Inflammatory macrophage treated with lipopolysaccharide for 4 hours (primary cell): ENCODE measurements around the gene IRF9.
A peak's percentile ranks its signal among the peaks of the same experiment; 100 is the strongest.
"Not testable (repeated sequence)": the region's sequence is repeated elsewhere in the genome, so short reads cannot be mapped to it uniquely, and the experiment has no call there.

Source experiments
- DNase-seq: peaks from one replicate; pipeline ENCODE4 v3.0.0-alpha.2; 2020

The IRF9 gene

DNA sequence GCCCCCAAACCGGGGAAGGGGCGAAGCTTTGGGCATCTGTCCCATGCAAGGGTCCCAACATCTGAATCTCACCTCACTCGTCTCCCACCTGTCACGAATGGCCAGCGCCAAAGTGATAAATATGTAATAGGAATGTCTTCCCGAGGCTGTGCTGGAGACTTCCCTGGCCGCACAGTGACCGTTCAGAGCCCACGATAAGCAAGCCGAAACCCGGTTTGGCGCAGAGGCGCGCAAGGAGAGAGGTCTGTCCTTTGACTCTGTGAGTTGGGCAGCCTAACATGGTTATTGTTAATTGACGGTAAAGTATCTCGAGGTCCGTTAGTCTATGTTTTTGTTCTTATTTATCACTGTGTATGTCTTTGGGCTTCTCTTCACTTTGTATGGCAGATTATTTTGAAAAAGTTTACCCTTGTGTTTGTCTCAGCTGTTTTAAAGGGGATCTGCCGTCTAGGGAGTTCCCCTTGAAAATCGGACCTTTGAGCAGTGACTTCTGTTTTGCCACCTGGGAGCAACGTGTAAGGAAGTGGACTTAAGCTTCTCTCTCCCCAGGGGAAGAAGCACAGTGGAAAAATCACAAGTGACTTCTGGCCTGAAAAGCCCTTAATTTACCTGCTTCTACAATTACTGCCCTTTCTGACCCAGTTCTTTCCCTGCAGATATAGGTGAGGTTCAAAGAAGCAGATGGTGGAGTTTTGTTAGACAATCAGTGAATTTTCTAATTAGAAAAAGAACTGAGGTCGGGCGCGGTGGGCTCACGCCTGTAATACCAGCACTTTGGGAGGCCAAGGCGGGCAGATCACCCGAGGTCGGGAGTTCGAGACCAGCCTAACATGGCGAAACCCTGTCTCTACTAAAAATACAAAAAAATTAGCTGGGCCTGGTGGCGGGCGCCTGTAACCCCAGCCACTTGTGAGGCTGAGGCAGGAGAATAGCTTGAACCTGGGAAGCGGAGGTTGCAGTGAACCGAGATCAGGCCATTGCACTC, 35.3 kb downstream of the IRF9 start:
- DNase-seq = peak; percentile 50

DNA sequence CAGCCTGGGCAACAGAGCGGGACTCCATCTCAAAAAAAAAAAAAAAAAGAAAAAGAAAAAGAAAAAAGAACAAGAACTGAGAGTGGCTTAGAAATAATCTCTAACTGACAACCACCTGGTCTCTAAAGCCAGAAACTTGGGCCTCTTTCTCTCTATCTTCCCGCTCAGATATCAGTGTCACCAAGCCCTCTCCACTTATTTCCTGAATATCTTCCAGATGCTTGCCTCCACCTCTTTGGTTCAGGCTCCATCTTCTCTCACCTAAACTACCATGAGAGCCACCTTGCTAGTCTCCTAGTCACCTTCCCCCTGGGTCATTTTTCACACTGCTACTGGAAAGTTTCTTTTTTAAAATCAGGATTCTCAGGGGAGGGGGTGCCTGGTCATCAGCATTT, 36.0 kb downstream of the IRF9 start:
- no peak for DNase-seq

DNA sequence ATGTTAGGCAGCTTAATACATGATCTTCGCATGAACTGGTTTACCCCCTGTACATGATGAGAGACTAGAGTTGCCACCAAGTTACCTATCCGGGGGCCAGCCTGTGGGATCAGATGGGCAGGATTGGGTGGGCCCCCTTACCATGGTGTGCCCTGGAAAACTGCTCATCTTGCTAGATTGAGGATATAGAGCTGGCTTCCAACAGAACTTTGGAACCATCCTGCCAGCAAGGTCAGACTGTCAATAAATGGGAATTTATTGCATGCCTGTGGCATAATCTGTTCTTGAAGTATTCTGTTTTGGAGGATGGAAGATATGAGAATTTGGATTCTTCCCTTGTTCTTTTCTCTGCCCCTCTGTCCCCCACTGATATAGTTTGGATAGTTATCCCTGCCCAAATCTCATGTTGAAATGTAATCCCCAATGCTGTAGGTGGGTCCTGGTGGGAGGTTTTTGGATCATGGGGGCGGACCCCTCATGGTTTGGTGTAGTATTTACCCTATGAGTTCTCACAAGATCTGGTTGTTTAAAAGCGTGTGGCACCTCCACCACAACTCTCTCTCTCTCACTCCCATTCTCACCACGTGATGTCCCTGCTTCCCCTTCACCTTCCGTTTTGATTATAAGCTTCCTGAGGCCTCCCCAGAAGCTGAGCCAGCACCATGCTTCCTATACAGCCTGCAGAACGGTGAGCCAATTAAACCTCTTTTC, 37.9 kb downstream of the IRF9 start:
- DNase-seq = no peak

DNA sequence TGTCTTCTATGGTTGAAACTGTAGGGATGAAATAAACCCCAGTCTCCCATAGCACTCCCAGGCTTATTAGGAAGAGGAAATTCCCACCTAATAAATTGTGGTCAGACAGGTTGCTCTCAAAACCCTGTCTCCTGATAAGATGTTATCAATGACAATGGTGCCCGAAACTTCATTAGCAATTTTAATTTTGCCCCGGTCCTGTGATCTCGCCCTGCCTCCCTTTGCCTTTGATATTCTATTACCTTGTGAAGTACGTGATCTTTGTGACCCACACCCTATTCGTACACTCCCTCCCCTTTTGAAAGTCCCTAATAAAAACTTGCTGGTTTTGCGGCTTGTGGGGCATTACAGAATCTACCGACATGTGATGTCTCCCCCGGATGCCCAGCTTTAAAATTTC, 41.5 kb downstream of the IRF9 start:
- DNase-seq = not testable (repeated sequence)

DNA sequence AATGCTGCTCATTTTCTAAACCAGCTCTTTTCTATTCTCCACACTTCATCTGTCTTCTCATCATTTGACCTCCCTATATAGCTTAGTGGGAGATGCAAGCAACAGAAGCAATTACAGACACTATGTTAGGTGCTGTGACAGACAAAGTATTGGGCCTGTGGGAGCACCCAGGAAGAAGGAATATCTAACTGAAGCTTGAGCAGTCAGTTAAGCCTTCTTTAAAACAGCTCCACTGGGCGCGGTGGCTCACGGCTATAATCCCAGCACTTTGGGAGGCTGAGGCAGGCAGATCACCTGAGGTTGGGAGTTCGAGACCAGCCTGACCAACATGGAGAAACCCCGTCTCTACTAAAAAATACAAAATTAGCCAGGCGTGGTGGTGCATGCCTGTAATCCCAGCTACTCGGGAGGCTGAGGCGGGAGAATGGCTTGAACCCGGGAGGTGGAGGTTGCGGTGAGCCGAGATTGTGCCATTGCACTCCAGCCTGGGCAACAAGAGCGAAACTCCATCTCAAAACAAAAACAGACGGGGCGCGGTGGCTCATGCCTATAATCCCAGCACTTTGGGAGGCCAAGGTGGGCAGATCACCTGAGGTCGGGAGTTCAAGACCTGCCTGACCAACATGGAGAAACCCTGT, 42.3 kb downstream of the IRF9 start:
- DNase-seq = not testable (repeated sequence)

DNA sequence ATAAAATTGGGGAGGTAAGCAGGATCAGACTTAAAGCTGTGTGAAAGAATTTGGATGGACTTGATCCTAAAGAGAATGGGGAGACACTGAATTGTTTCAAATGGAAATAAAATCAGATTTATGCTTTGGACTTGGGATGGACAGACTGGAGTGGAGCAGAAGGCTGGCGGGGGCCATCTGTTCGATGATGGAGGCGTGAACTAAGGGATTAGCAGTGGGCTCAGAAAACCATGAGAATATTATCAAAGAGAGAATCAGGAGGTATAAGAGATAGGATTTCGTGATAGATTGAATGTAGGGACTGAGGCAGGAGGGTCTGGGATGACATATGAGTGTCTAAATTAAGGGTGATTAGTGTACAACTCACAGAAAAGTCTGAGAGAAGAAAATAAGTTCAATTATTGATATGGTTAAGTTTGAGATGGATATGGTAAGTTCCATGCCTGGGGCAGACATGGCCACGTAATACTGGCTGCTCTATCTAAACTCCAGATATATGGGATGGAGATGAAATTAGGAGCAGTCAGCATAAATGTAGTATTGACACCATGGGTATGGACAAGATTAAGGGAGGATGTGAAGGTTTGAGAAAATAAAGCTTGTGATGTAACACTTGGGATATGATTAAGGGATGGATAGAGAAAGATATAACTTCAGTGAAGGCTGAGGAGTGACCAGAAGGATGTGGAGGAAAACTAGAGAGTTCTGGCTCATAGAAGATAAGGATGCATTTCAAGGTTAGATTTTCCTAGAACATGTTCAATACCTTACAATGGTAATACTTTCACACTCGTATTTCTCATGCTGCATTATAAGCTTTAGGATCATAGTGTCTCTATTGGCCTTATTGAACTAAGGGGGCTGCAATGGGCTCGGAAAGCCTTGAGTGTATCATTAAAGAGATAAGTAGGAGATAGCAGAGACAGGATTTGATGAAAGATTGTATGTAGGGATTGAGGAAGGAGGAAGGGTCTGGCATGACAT, 43.4 kb downstream of the IRF9 start:
- DNase-seq = no peak

DNA sequence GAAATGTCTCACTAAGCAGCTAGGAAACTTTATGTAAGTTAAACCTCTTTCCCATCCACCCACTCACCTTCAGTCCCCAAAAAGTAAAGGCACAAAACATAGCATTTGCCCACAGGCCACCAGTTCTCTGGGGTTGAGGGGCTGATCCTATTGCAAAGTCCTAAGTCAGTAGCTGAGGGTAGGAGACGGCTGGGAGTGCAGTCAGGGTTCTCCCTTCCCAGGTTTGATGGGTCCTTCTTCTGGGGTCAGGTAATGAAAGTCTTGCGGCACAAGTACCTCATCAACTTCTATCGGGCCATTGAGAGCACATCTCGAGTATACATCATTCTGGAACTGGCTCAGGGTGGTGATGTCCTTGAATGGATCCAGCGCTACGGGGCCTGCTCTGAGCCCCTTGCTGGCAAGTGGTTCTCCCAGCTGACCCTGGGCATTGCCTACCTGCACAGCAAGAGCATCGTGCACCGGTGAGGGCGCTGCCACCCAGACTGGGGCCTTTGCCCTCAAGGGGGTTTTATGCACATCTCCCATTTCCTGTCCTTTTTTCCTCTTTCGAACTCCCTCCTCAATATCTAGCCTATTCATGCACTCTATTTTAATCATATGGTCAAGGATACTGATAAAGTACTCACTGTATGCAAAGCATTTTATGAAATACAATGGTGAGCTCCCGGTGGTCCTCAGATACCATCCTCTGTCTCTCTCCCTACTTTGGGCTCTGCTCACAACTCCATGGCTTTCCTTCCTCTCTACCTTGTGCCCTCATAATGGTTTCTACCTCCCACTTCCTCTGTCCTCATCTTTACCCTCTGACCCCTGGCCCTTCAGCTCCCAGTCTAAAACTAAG, 45.4 kb downstream of the IRF9 start:
- no peak for DNase-seq

DNA sequence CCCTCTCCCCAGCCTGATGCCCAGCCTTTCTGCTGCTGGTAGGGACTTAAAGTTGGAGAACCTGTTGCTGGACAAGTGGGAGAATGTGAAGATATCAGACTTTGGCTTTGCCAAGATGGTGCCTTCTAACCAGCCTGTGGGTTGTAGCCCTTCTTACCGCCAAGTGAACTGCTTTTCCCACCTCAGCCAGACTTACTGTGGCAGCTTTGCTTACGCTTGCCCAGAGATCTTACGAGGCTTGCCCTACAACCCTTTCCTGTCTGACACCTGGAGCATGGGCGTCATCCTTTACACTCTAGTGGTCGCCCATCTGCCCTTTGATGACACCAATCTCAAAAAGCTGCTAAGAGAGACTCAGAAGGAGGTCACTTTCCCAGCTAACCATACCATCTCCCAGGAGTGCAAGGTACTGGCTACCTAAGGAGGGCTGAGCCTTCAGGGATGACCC, 46.1 kb downstream of the IRF9 start:
- DNase-seq = no peak

DNA sequence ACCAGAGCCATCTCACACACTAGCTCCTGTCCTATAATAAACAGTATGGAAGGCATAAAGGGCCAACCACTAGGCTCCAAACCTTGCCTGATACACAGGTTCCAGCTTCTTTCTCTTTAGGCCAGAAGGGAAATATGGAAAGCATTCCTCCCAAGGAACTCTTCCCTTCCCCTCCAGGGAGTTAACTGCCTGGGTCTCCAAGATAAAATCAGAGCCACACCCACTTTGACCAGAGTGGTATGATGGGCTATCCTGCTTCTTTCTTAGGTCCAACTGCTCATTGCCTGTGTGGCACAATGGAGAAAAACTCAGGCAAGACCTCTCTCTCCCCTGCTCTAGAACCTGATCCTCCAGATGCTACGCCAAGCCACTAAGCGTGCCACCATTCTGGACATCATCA, 46.6 kb downstream of the IRF9 start:
- DNase-seq = no peak

DNA sequence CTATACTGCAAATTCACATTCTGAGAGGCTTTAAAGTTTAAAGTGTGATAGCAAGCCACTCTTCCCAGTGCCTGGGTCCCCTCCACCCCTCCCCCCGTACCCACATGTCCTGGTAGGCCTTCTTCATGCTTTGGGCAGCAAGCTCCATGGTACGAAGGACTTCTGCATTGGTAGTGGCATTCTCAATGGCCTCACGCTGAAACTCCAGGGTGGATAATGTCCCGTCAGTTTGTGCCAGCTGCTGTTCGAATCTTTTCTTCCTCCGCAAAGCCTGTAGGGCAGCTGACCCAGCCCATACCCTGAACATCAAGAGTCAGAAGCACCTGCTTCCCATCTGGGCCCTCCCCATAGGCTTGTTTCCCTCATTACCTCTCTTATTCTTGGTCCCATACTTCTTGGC, 50.2 kb downstream of the IRF9 start:
- no peak for DNase-seq

DNA sequence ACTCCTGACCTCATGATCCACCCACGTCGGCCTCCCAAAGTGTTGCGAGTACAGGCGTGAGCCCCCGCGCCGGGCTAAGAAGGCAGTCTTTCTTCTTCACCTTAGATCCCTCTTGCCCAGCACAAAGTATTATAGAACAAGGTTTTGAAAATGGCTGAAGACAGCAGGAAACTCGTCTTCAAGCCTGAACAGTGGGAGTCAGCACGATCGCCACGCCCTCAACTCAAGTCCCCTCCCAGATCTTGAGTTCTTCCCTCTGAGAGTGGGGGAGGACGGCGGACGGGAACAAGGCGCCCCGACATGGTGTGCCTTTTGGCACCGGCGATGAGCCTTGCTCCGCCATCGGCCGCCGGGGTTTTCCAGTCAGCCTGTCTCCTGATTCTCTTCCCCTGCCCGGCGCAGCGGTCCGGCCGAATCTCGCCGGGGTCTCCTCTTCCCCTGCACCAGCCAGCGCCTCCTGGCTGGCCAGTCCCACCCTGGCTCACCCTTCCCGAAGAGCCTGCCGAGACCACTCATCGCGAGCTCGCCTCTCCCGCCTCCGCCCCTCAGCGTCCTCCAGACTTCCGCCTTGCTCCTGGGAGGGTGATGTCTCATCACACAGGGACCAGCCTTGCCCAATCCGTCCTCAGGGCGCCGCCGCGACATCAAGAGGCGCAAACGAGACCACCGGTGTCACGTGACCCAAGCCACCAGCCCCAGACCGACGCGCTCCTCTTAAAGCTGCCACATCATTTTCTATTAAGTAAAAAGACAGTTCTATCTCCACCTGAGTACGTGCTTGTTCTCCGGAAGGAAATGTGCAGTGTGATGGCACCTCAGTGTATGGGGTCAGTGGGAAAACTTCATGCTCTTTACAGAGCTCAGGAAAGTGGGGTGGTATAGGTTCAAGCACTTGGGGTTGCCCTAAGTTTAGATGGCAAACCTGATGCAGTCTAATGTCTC, 52.1 kb downstream of the IRF9 start, which contains the start of gene CHMP4A:
Gene CHMP4A (minus strand): TSS at position 565 of the 942 bp plus-strand sequence. CDS start 49 bp downstream, at position 516.
- DNase-seq = peak; percentile 99

DNA sequence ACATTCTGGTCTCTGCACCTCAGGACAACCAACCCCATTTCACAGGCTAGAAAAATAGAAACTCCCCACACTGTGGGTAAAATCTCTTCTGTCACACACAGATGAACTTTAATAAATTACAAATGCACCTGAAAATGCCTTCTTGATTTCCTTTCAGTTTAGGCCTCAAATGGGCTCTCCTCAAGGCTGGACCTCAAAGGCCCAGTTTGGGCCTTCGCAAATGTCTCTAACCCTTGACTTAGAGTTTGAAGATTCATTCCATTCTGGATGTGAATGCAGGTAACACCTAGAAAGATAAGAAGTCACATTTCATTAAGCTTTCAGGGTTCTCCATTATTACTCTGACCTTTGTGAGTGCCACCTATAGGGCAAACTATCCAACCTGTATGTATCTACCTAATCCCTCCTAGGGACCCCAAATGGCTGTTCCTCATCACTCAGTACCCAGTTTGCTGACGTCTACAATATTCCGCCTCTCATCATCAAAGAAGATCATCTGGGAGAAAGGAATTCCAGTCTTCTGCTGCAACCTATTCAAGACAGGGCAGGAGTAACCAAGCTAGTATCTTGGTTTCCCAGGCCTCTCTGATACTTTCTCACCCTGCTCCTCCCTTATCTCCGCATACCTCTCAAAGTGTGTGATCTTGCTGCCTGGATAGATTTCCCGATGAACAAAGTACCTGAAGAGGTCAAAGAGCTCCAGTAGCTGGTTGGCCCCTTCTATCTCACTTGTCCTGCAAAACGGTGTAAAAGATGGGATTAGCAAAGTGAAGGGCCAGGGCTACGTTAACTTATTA, 53.0 kb downstream of the IRF9 start:
- DNase-seq = no peak

DNA sequence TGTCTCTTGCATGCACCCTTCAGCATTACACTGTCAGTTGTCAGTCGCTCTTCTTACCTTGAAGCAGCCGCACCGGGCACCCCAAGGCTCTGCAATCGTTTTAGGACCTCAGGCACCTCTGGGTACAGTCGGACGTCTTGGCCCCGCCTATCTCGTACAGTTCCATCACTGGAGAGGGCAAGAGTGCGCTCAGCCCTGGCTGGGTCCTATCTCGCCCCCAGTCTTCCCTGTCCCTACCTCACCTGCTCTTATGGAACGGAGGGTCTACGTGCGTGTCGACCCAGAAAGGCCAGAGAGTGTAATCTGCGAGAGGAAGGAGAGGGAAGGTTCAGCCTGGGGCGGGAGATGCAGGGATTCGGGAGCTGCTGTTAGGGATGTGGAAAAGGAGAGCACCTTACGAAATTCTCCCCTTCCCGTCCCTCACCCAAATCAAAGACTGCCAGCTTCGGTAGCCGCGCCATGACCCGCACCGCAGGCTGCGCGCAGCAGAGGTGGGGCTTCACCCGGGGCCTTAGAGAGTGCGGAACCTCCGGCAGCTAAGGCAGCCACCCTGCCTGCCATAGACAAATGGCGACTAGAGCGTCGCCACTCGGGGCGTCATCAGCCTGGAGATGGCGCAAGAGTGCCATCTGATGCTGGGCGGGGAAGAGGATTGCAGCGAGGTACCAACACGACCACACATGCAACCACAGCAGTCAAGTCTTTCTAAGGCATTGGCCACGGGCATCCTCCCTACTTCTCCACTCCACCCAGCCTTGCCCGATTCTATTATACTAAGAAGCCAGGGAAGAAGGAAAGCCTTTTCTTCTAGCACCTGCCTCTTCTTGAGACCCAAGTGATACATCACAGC, 54.7 kb downstream of the IRF9 start, which contains the start of gene MDP1:
Gene MDP1 (minus strand): TSS at position 572 of the 850 bp plus-strand sequence. CDS start 111 bp downstream, at position 461.
- peak; percentile 92 for DNase-seq
